WTC11 (cell line): ENCODE data around the gene IRF2BPL. TPM values are rescaled to one million over a fixed set of nuclear protein-coding genes. Genes with fewer than 3 reads are reported as not detected.

Experiments used
- AFF4 ChIP-seq: sonication (generic); formaldehyde crosslinking; IDR thresholded peaks from 2 replicates; pipeline ENCODE4 v1.8.1; 2023; ENCODE audit warnings: mild to moderate bottlenecking, missing genetic modification reagents, borderline replicate concordance
- ATF2 ChIP-seq: sonication (generic); formaldehyde crosslinking; IDR thresholded peaks from 2 replicates; pipeline ENCODE4 v1.8.1; 2022; ENCODE audit warnings: low read depth, missing genetic modification reagents, borderline replicate concordance
- ATF6 ChIP-seq: sonication (generic); formaldehyde crosslinking; IDR thresholded peaks from 2 replicates; pipeline ENCODE4 v1.8.1; 2023; ENCODE audit warnings: mild to moderate bottlenecking, missing genetic modification reagents
- CBFB ChIP-seq: sonication (generic); formaldehyde crosslinking; IDR thresholded peaks from 2 replicates; pipeline ENCODE4 v1.8.1; 2022; ENCODE audit warnings: mild to moderate bottlenecking, low read depth, missing genetic modification reagents
- E2F1 ChIP-seq: sonication (generic); formaldehyde crosslinking; IDR thresholded peaks from 2 replicates; pipeline ENCODE4 v1.8.0; 2022; ENCODE audit warnings: mild to moderate bottlenecking, missing genetic modification reagents
- E2F4 ChIP-seq: sonication (generic); formaldehyde crosslinking; IDR thresholded peaks from 2 replicates; pipeline ENCODE4 v1.8.1; 2022; ENCODE audit warnings: low read depth, mild to moderate bottlenecking, moderate library complexity, missing genetic modification reagents, borderline replicate concordance
- E2F5 ChIP-seq: sonication (generic); formaldehyde crosslinking; IDR thresholded peaks from 2 replicates; pipeline ENCODE4 v1.8.1; 2022; ENCODE audit warnings: mild to moderate bottlenecking, moderate library complexity, missing genetic modification reagents
- ELF4 ChIP-seq: sonication (generic); formaldehyde crosslinking; IDR thresholded peaks from 2 replicates; pipeline ENCODE4 v1.8.1; 2022; ENCODE audit warnings: low read depth, mild to moderate bottlenecking, moderate library complexity, missing genetic modification reagents
- ESRRA ChIP-seq: sonication (generic); formaldehyde crosslinking; IDR thresholded peaks from 2 replicates; pipeline ENCODE4 v1.8.1; 2022; ENCODE audit warnings: mild to moderate bottlenecking, missing genetic modification reagents, borderline replicate concordance
- GRHL2 ChIP-seq: fragments of 250-450 bp; sonication (Bioruptor Pico); IDR thresholded peaks from 2 replicates; pipeline ENCODE4 v1.8.0; 2022; ENCODE audit warnings: mild to moderate bottlenecking, moderate library complexity; ENCODE audit not compliant: insufficient replicate concordance, severe bottlenecking
- IRF1 ChIP-seq: sonication (generic); formaldehyde crosslinking; IDR thresholded peaks from 2 replicates; pipeline ENCODE4 v1.8.0; 2023; ENCODE audit warnings: missing genetic modification reagents
- MLX ChIP-seq: sonication (generic); formaldehyde crosslinking; IDR thresholded peaks from 2 replicates; pipeline ENCODE4 v1.8.1; 2023; ENCODE audit warnings: mild to moderate bottlenecking, missing genetic modification reagents, moderate library complexity
- MYBL2 ChIP-seq: sonication (generic); formaldehyde crosslinking; IDR thresholded peaks from 2 replicates; pipeline ENCODE4 v1.8.1; 2023; ENCODE audit warnings: mild to moderate bottlenecking, moderate library complexity, missing genetic modification reagents
- PRDM15 ChIP-seq: sonication (generic); formaldehyde crosslinking; IDR thresholded peaks from 2 replicates; pipeline ENCODE4 v1.8.0; 2022; ENCODE audit warnings: missing genetic modification reagents
- RELA ChIP-seq: sonication (generic); formaldehyde crosslinking; IDR thresholded peaks from 2 replicates; pipeline ENCODE4 v1.8.1; 2022; ENCODE audit warnings: missing genetic modification reagents, mild to moderate bottlenecking, borderline replicate concordance
- SMAD3 ChIP-seq: sonication (generic); formaldehyde crosslinking; IDR thresholded peaks from 2 replicates; pipeline ENCODE4 v1.8.0; 2022; ENCODE audit warnings: missing genetic modification reagents, mild to moderate bottlenecking, borderline replicate concordance
- SMAD4 ChIP-seq: sonication (generic); formaldehyde crosslinking; IDR thresholded peaks from 2 replicates; pipeline ENCODE4 v1.8.0; 2022; ENCODE audit warnings: mild to moderate bottlenecking, missing genetic modification reagents
- SOX15 ChIP-seq: fragments of 250-450 bp; sonication (Bioruptor Pico); IDR thresholded peaks from 2 replicates; pipeline ENCODE4 v1.9.0; 2021; ENCODE audit warnings: mild to moderate bottlenecking
- TCF7 ChIP-seq: sonication (generic); formaldehyde crosslinking; IDR thresholded peaks from 2 replicates; pipeline ENCODE4 v1.8.0; 2022; ENCODE audit warnings: mild to moderate bottlenecking, low read depth, missing genetic modification reagents, moderate library complexity
- TEAD4 ChIP-seq: sonication (generic); formaldehyde crosslinking; IDR thresholded peaks from 2 replicates; pipeline ENCODE4 v1.8.0; 2022; ENCODE audit warnings: mild to moderate bottlenecking, missing genetic modification reagents
- ZMAT4 ChIP-seq: fragments of 250-450 bp; sonication (Bioruptor Pico); IDR thresholded peaks from 2 replicates; pipeline ENCODE4 v1.9.0; 2021; ENCODE audit warnings: mild to moderate bottlenecking
- ZNF423 ChIP-seq: fragments of 250-450 bp; sonication (Bioruptor Pico); IDR thresholded peaks from 2 replicates; pipeline ENCODE4 v2.1.2; 2022; ENCODE audit warnings: mild to moderate bottlenecking, moderate library complexity
- total RNA-seq: library from RNA; stranded (reverse); gene quantifications from 3 replicates; pipeline ENCODE4 v1.2.3, GENCODE V29; 2021

IRF2BPL gene
- total RNA-seq, 1 experiment from 2014 or later: 126 TPM

GRCh38 chr14:77024171-77024691 is 4.3 kb downstream of the IRF2BPL start (continued):
- TF ChIP-seq CBFB (CRISPR knock-in tag): no peak
- TF ChIP-seq TEAD4: no peak
- no peak for TF ChIP-seq ZNF423 (CRISPR knock-in tag)
- TF ChIP-seq SMAD3 (CRISPR knock-in tag): 0 out of 2 replicates have a peak, but pooled peaks have one; percentile 60
- TF ChIP-seq E2F4 (CRISPR knock-in tag): no peak
- no peak for TF ChIP-seq ESRRA (CRISPR knock-in tag)
- TF ChIP-seq IRF1 (CRISPR knock-in tag): no peak
- 0 out of 2 replicates have a peak, but pooled peaks have one; percentile 14 for TF ChIP-seq SMAD4
- TF ChIP-seq MLX: no peak
- 0 out of 2 replicates have a peak, but pooled peaks have one; percentile 24 for TF ChIP-seq MYBL2 (CRISPR knock-in tag)
- no peak for TF ChIP-seq ELF4
- no peak for TF ChIP-seq TCF7
- no peak for TF ChIP-seq ZMAT4 (CRISPR knock-in tag)
- TF ChIP-seq E2F5 (CRISPR knock-in tag): no peak; the same call in 1 of the 2 replicates
- no peak for TF ChIP-seq AFF4 (CRISPR knock-in tag)
- TF ChIP-seq SOX15 (CRISPR knock-in tag): no peak
- no peak for TF ChIP-seq GRHL2
- no peak for TF ChIP-seq ATF2 (CRISPR knock-in tag)
- no peak for TF ChIP-seq RELA (CRISPR knock-in tag)
- TF ChIP-seq E2F1 (CRISPR knock-in tag): no peak
- no peak for TF ChIP-seq PRDM15
- no peak for TF ChIP-seq ATF6
